ENCODE data around the gene ZCCHC14. TPM values are rescaled to one million over a fixed set of nuclear protein-coding genes. Genes with fewer than 3 reads are reported as not detected.

ZCCHC14 gene
- total and polyA plus RNA-seq, 2 of the 13 experiments (the other 11 are each of a cell fraction or from before 2014, with no cell fraction given): 12.4 to 12.5 TPM

DNA sequence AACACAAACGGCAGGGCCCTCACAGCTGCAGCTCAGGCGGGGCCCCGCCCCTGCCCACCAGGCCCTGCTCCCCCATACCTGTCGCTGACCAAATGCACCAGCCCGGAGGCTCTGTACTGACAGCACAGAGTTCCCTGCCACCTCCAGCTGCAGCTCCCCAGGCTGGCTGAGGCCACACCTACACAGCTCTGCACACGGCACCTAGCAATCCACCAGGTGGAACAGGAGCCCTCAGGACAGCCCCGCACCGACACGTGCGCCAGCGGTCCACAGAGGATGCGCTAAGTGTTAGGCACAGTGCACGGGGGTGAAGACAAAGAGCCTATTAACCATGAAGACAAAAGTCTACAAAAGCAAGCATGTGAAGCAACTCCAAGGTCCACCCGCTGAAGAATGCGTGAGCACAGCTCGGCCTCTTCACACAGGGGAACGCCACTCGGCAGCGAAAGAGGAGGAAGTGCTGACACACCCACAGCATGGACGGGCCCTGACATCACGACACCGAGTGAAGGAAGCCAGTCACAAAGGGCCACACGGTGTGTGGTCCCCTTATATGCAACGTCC is 5.4 kb downstream of the ZCCHC14 start (continued):
- TF ChIP-seq PLRG1 (conservative IDR thresholded peaks at IDR 0.05) (no peak), PAF1 (CRISPR knock-in tag; IDR thresholded peaks at IDR 0.05) (no peak), RFXAP (CRISPR knock-in tag; IDR thresholded peaks at IDR 0.05; ENCODE audit: borderline replicate concordance) (peak; percentile 40; the same call in 1 of the 2 replicates), ZNF235 (CRISPR knock-in tag; IDR thresholded peaks at IDR 0.05; ENCODE audit: borderline replicate concordance) (no peak), ARNT (IDR thresholded peaks at IDR 0.05) (no peak), BRCA1 (CRISPR knock-in tag; IDR thresholded peaks at IDR 0.05) (no peak), PHF8 (CRISPR knock-in tag; IDR thresholded peaks at IDR 0.05) (no peak), CCAR2 (optimal IDR thresholded peaks at IDR 0.05; ENCODE audit: low read depth, low read length) (no peak), ZNF468 (CRISPR knock-in tag; IDR thresholded peaks at IDR 0.05) (no peak), ZNF274 (CRISPR knock-in tag; IDR thresholded peaks at IDR 0.05) (no peak), PPARG (CRISPR knock-in tag; conservative IDR thresholded peaks at IDR 0.05) (no peak), DDIT3 (CRISPR knock-in tag; IDR thresholded peaks at IDR 0.05) (no peak), CEBPB (IDR thresholded peaks at IDR 0.05; ENCODE audit: borderline replicate concordance, low read depth, low read length) (peak; percentile 85), ELF3 (CRISPR knock-in tag; IDR thresholded peaks at IDR 0.05) (peak; percentile 57), PITX1 (CRISPR knock-in tag; IDR thresholded peaks at IDR 0.05) (peak; percentile 23; the same call in 1 of the 2 replicates)
- TF ChIP-seq, protein P1, sequence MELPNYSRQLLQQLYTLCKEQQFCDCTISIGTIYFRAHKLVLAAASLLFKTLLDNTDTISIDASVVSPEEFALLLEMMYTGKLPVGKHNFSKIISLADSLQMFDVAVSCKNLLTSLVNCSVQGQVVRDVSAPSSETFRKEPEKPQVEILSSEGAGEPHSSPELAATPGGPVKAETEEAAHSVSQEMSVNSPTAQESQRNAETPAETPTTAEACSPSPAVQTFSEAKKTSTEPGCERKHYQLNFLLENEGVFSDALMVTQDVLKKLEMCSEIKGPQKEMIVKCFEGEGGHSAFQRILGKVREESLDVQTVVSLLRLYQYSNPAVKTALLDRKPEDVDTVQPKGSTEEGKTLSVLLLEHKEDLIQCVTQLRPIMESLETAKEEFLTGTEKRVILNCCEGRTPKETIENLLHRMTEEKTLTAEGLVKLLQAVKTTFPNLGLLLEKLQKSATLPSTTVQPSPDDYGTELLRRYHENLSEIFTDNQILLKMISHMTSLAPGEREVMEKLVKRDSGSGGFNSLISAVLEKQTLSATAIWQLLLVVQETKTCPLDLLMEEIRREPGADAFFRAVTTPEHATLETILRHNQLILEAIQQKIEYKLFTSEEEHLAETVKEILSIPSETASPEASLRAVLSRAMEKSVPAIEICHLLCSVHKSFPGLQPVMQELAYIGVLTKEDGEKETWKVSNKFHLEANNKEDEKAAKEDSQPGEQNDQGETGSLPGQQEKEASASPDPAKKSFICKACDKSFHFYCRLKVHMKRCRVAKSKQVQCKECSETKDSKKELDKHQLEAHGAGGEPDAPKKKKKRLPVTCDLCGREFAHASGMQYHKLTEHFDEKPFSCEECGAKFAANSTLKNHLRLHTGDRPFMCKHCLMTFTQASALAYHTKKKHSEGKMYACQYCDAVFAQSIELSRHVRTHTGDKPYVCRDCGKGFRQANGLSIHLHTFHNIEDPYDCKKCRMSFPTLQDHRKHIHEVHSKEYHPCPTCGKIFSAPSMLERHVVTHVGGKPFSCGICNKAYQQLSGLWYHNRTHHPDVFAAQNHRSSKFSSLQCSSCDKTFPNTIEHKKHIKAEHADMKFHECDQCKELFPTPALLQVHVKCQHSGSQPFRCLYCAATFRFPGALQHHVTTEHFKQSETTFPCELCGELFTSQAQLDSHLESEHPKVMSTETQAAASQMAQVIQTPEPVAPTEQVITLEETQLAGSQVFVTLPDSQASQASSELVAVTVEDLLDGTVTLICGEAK (IDR thresholded peaks at IDR 0.05): no peak
- TF ChIP-seq, protein P1 (CRISPR knock-in tag; IDR thresholded peaks at IDR 0.05): peak; percentile 67; the same call in 1 of the 2 replicates
- TF ChIP-seq, protein P2, sequence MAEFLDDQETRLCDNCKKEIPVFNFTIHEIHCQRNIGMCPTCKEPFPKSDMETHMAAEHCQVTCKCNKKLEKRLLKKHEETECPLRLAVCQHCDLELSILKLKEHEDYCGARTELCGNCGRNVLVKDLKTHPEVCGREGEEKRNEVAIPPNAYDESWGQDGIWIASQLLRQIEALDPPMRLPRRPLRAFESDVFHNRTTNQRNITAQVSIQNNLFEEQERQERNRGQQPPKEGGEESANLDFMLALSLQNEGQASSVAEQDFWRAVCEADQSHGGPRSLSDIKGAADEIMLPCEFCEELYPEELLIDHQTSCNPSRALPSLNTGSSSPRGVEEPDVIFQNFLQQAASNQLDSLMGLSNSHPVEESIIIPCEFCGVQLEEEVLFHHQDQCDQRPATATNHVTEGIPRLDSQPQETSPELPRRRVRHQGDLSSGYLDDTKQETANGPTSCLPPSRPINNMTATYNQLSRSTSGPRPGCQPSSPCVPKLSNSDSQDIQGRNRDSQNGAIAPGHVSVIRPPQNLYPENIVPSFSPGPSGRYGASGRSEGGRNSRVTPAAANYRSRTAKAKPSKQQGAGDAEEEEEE (CRISPR knock-in tag; IDR thresholded peaks at IDR 0.05; ENCODE audit: borderline replicate concordance): no peak
- TF ChIP-seq, protein P3, sequence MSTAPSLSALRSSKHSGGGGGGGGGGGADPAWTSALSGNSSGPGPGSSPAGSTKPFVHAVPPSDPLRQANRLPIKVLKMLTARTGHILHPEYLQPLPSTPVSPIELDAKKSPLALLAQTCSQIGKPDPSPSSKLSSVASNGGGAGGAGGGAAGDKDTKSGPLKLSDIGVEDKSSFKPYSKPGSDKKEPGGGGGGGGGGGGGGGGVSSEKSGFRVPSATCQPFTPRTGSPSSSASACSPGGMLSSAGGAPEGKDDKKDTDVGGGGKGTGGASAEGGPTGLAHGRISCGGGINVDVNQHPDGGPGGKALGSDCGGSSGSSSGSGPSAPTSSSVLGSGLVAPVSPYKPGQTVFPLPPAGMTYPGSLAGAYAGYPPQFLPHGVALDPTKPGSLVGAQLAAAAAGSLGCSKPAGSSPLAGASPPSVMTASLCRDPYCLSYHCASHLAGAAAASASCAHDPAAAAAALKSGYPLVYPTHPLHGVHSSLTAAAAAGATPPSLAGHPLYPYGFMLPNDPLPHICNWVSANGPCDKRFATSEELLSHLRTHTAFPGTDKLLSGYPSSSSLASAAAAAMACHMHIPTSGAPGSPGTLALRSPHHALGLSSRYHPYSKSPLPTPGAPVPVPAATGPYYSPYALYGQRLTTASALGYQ (CRISPR knock-in tag; IDR thresholded peaks at IDR 0.05): peak; percentile 77; the same call in 1 of the 2 replicates

All from HepG2 (cell line).